LNCaP clone FGC (cell line): ENCODE measurements around the gene CEP85L.

Experiments used
- DNase-seq: peaks from one replicate; pipeline ENCODE4 v3.0.0-alpha.2; 2011; ENCODE audit warnings: low read depth
- H3K4me3 ChIP-seq: 2 replicates; pipeline ENCODE4 v1.5.1; 2011; ENCODE audit warnings: mild to moderate bottlenecking, low read depth, low read length, control low read depth
- TF ChIP-seq, protein P1 (sequence below): IDR thresholded peaks from 2 replicates; pipeline ENCODE4 v1.5.1; 2012; ENCODE audit warnings: mild to moderate bottlenecking; ENCODE audit not compliant: control insufficient read depth, insufficient read depth; ENCODE audit errors: extremely low read depth

Gene CEP85L

DNA sequence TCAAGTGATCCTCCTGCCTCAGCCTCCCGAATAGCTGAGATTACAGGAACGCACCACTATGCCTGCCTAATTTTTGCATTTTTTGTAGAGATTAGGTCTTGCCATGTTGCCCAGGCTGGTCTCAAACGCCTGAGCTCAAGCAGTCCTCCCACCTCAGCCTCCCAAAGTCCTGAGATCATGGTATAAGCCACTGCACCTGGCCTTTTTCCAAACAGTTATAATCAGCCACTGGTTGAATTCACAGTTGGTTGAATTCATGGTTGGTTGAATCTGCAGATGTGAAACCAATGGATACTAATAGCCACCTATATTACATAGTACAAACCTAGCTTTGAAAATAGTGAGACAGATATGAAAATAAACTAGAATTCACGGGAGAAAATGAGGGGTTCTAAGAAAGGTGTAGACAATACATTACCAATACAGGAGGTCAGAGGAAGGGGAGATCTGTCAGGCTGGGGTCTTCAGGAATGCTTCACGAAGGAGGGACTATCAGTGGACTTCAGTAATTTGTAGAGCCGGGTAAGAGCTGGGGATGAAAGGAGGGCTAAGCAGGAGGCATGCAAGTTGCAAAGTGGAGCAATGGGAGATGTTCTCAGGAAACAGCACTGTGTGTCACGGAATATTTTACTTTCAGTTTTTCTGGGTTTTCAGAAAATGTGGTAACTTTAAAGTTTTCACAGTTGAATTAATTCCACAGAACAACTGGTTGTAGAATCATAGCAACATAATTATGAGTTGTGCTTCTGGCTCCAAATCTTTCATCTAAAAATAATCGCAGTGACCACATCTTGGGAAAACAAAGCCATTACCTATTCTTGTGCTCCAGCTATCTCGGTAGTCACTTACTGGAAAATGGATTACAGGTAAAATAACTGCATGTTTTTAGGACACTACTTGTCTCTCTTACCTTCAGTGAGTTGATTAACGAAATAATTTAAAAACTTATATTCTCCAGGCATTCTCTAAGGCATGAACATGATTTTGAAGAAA lies 12.9 kb upstream of the CEP85L start:
- no peak for DNase-seq
- H3K4me3 ChIP-seq = no peak overlapping the region
- TF ChIP-seq, protein P1, sequence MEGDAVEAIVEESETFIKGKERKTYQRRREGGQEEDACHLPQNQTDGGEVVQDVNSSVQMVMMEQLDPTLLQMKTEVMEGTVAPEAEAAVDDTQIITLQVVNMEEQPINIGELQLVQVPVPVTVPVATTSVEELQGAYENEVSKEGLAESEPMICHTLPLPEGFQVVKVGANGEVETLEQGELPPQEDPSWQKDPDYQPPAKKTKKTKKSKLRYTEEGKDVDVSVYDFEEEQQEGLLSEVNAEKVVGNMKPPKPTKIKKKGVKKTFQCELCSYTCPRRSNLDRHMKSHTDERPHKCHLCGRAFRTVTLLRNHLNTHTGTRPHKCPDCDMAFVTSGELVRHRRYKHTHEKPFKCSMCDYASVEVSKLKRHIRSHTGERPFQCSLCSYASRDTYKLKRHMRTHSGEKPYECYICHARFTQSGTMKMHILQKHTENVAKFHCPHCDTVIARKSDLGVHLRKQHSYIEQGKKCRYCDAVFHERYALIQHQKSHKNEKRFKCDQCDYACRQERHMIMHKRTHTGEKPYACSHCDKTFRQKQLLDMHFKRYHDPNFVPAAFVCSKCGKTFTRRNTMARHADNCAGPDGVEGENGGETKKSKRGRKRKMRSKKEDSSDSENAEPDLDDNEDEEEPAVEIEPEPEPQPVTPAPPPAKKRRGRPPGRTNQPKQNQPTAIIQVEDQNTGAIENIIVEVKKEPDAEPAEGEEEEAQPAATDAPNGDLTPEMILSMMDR = no peak

DNA sequence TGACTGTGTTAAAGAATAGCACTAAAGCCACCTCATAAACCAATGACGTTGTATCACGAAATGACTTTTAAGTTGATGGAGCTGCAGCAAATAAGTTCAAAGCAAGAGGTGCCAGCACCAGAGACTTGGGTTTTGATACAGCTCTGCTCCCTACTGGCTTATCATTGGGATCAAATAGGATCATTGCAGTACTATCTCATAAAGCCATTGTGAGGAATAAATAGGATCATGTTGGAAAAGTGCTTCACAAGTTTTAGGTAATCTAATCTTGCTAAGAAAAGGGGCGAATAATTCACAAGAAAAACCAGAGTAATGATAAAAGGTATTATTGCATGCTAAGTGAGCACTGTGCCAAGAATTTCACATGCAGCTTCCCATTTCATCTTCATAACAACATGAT lies 10.4 kb upstream of the CEP85L start:
- TF ChIP-seq, protein P1 = no peak
- no peak for DNase-seq
- H3K4me3 ChIP-seq = no peak overlapping the region

DNA sequence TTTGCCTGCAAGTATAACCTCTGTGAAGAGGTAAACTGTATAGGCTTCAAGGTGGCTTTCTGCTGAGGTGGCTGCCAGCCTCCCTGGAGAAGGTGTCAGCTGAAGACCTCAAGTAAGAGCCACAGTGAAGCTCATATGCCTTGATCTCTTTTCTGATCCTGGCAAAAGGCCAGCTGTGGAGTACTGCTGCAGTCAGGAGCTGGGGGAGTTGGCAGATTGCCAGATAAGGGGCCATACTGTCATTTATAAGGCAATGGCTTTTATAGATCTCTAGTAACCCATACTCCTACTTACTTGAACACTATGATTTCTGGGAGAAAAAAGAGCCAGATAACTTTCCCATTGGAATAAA lies 8.8 kb upstream of the CEP85L start:
- TF ChIP-seq, protein P1 = no peak
- DNase-seq = no peak
- no peak overlapping the region for H3K4me3 ChIP-seq

DNA sequence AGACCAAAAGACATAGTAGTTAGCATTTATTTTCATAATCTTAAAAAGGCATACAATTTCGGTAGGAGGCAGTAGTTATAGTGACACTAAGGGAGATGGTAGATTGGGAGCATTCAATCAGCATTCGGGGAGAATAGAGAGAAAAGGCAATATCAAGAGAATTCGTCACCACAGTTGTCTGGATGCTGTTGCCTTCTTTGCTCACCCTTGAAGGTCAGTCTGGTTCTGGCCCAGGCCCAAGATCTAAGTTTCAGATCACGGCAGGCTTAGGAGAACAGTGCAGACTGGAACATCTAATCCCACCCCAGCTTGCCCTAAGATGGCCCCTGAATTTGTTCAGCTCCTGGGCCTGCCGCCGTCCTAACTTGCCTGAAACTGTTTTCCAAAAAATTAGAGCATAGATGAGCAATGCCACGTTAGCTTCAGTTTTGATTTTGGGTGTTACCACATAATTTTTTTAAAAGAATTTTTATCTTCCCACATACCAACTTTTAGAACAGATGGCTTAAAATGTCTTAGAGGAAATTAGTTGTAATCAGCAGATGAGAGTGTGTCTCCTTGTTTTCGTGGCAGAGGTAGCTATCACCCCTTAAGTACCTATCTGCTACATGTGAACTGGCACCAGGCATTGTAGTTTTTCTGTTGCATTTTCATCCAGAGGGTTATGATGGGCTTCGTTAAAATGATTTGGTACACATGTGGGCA lies 8.3 kb upstream of the CEP85L start:
- no peak overlapping the region for H3K4me3 ChIP-seq
- no peak for DNase-seq
- TF ChIP-seq, protein P1 = no peak

DNA sequence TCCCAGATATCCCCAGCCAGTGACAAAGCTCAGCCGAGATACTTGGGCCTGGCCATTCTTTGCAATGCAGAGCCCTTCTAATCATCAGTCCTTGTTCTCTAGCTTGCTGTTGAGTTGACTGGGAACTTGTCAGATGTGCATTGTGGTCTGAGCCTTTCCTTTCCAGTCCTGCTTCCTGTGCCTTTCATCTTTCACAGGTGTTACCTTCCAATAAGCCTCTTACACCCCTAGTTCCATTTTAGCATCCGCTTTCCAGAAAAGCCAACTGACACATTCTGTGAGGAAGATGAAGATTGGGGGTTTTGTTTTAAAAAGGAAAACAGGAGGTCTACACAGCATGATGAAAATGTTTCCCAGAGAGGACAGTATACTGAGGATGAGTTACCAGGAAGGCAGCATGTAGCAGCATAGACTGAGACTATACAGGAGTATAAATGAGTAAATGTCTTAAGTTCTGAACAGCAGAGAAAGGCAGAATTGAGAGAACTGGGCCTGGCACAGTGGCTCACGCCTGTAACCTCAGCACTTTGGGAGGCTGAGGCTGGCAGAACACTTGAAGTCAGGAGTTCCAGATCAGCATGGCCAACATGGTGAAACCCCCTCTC lies 5.6 kb upstream of the CEP85L start:
- TF ChIP-seq, protein P1 = no peak
- no peak for DNase-seq
- H3K4me3 ChIP-seq = no peak overlapping the region

DNA sequence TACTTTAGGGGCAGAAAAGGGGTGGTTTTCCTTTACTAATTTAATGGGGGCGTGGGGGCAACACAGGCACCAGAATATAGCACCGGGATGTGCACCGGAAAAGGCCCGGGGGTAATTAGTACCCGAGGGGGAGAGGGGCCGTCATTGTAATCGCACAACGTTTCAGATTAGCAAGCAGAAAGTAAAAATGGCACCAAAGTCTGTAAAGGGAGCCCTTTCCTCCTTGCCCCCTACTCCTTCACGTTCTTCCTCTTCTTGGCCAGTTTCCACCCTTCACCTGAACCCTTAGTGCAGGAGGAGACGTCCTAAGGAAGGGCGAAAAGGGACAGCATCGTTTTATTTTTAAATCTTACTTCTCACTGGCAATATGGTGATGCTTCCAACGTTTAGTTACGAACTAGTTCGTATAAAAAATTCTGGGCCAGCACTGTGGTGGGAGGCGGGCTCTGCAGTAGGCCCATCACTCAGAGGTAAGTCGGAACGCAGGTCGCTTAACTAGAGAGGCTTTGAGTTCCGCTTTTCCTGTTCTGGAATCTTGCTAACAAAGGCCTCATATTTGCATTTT lies 742 bp upstream of the CEP85L start:
- peak overlapping the region; percentile 70 for H3K4me3 ChIP-seq
- no peak for DNase-seq
- TF ChIP-seq, protein P1 = no peak
